Stimulated activated naive CD8-positive, alpha-beta T cell treated with anti-CD3 and anti-CD28 coated beads, Interleukin-15, amount 100 ng/mL, for 72 hours (primary cell): ENCODE data around the gene SEMA3E.

Experiments
- ATAC-seq: fragments of 150-1000 bp; cut with Tn5 transposase; 2 replicates; pipeline ENCODE4 v1.10.0; 2021; ENCODE audit warnings: mild to moderate bottlenecking, moderate library complexity
- DNase-seq, 2 donors: peaks; one replicate each; pipeline ENCODE4 v3.0.0; 2021 to 2022
- H3K27ac Mint-ChIP-seq, 2 donors: one replicate each; pipeline ENCODE4 v1.8.0; 2022; ENCODE audit warnings: mild to moderate bottlenecking in 2 of 2, mixed read lengths in 2 of 2, moderate library complexity in 2 of 2
- H3K27me3 Mint-ChIP-seq: one replicate; pipeline ENCODE4 v1.8.0; 2022; ENCODE audit warnings: mixed read lengths
- H3K4me1 Mint-ChIP-seq: one replicate; pipeline ENCODE4 v1.8.0; 2022; ENCODE audit warnings: mild to moderate bottlenecking, mixed read lengths
- H3K4me3 Mint-ChIP-seq, 2 donors: one replicate each; pipeline ENCODE4 v1.8.0; 2022; ENCODE audit warnings: mild to moderate bottlenecking in 2 of 2, mixed read lengths in 2 of 2, moderate library complexity in 1 of 2
- H3K9me3 Mint-ChIP-seq, 2 donors: one replicate each; pipeline ENCODE4 v1.8.0; 2022; ENCODE audit warnings: mixed read lengths in 2 of 2

SEMA3E gene

DNA sequence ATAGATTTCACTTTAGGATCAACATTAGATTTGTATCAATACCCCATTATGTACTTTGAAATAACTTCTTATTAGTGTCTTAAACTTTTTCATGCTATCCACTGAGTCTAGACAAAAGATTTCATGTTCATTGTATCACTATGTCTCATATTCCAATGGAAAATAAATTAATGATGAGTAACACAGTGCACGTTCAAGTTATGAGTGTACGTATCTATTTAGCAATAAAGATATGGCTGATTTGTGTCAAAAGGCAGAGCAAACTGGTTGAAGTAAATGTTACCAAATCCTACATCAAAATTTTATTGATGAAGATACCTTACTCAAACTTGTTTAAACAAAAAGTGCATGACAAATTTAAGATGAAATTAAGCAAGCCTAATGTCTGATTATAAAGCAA, 102.4 kb downstream of the SEMA3E start:
- ATAC-seq = no peak
- Mint-ChIP-seq H3K27ac (no peak overlapping the region), H3K4me3 (no peak overlapping the region), H3K9me3 (peaks cover 0 to 5% of the 10 kb centered on the region in 2 donors), H3K27me3 (no peaks in the 10 kb centered on the region), H3K4me1 (no peaks in the 10 kb centered on the region)
- DNase-seq = no peak

DNA sequence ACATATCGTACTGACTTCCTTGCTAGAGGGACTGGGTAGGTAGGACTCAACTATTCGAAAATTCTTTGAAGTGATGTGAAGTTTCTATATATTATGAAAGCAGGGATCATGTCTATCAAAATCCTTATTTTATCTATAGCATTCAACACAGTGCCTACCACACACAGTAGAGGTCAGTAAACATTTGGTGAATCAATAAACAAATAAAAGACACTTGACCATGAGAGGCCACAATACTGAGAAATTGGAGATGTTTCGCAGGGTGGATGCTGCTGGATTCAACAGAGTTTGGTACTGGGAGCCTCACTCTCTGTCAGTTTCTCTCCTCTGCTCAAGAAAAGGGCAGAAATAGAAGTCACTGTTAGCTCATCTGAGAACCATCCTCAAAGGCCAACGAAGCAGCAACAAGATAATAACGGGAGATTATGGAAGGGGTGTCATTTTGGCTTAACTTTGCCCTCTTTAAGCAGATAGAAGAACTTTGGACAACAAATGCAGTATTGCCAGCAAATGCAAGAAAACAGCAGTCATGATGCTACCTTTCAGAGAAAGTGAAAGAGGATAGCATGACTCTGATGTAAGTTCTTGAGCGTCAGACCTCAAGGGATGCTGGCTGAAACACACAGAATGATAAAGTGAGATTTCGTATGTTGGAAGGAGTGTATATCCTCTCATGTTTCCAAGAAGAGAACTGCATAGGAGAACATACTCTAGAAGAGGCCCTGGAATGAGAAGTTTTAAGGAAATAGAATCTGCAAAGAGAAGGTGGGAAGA, 107.6 kb downstream of the SEMA3E start:
- H3K4me3 Mint-ChIP-seq = no peak overlapping the region
- peaks cover 0 to under 1% of the 10 kb centered on the region in 2 donors for H3K9me3 Mint-ChIP-seq
- H3K27ac Mint-ChIP-seq = no peak overlapping the region
- DNase-seq (no peak), ATAC-seq (no peak)
- H3K4me1 Mint-ChIP-seq = no peaks in the 10 kb centered on the region
- H3K27me3 Mint-ChIP-seq = no peaks in the 10 kb centered on the region

DNA sequence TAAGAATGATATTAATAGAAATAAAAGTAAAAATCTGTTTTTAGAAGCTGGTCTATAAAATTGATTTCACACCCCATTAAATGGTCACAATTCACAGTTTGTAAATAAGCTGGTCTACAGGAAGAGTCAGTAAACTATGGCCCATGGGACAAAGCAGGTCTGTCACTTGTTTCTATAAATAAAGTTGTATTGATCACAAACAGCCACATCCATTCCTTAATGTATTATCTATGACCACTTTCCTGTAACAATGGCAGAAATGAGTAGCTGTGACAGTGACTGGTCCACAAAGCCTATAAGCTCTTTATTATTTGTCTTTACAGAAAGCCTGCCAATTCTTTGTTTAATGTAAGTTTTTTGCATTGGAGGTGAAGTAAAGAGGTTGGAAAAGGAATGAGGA, 114.5 kb downstream of the SEMA3E start:
- Mint-ChIP-seq H3K9me3 (no peaks in the 10 kb centered on the region), H3K27ac (no peak overlapping the region), H3K27me3 (no peaks in the 10 kb centered on the region), H3K4me1 (no peaks in the 10 kb centered on the region), H3K4me3 (no peak overlapping the region)
- no peak for ATAC-seq
- DNase-seq = no peak

DNA sequence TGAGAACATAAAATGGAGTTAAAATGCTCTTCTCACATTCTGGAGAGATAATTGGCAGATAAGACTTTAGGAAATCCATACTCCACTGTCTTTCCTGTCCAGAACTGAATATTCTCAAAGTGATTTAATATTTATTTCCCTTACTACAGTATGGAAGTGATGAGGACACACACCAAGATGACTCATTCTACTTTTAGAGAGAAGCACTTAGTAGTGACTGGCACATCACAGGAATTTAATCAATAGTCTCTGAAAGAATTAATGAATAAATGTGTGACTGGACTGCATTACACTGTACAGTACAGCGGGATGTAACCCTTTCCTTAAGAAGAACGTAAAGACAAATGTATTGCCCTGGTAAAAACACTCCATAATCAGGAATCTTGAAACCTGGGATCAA, 116.7 kb downstream of the SEMA3E start:
- Mint-ChIP-seq H3K27me3 (no peaks in the 10 kb centered on the region), H3K9me3 (no peaks in the 10 kb centered on the region), H3K4me1 (no peaks in the 10 kb centered on the region), H3K4me3 (no peak overlapping the region), H3K27ac (no peak overlapping the region)
- ATAC-seq = no peak
- DNase-seq = no peak

DNA sequence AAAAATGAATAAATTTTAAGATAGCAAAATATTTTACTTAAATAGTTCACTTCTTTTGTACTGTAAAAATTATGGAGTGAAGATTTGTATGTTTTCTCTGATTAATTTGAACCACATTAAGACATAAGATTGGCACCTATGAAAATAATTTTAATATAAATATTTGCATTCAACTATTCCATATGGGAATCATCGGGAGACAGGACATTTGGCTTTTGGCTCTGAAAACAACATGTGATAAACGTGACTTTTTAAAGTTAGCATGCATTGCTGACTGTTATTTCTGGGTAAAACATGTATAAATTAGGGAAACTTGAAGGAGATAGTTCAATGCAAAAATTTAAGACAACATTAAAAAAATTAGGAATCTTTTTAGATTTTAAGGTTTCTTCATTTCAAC, 117.2 kb downstream of the SEMA3E start:
- no peaks in the 10 kb centered on the region for H3K4me1 Mint-ChIP-seq
- no peak overlapping the region for H3K4me3 Mint-ChIP-seq
- H3K27ac Mint-ChIP-seq = no peak overlapping the region
- no peaks in the 10 kb centered on the region for H3K27me3 Mint-ChIP-seq
- DNase-seq (no peak), ATAC-seq (no peak)
- no peaks in the 10 kb centered on the region for H3K9me3 Mint-ChIP-seq

DNA sequence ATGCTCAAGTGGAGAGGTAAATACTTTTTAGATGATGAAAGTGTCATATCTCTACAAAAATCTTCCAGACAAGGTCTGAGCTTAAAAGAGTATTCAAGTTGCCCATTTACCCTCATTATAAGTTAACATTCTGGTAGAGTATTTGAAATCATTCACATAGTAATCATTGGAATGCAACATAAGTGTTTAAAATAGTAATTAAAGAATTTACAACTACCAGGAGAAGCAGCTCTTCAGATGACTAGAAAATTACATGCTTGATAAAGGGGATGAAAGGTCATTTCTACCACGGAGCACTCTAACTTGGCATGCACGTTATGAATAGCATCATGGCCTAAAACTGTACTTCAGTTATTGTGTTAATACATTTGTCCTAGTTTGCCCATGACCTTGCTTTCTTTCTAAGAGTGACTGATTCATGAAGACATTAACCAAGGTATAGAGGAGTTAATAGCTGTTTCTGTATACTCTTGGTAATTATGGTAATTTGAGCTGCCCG, 120.0 kb downstream of the SEMA3E start:
- H3K9me3 Mint-ChIP-seq = no peaks in the 10 kb centered on the region
- ATAC-seq (no peak), DNase-seq (no peak)
- no peak overlapping the region for H3K4me3 Mint-ChIP-seq
- H3K4me1 Mint-ChIP-seq = no peaks in the 10 kb centered on the region
- no peaks in the 10 kb centered on the region for H3K27me3 Mint-ChIP-seq
- no peak overlapping the region for H3K27ac Mint-ChIP-seq

DNA sequence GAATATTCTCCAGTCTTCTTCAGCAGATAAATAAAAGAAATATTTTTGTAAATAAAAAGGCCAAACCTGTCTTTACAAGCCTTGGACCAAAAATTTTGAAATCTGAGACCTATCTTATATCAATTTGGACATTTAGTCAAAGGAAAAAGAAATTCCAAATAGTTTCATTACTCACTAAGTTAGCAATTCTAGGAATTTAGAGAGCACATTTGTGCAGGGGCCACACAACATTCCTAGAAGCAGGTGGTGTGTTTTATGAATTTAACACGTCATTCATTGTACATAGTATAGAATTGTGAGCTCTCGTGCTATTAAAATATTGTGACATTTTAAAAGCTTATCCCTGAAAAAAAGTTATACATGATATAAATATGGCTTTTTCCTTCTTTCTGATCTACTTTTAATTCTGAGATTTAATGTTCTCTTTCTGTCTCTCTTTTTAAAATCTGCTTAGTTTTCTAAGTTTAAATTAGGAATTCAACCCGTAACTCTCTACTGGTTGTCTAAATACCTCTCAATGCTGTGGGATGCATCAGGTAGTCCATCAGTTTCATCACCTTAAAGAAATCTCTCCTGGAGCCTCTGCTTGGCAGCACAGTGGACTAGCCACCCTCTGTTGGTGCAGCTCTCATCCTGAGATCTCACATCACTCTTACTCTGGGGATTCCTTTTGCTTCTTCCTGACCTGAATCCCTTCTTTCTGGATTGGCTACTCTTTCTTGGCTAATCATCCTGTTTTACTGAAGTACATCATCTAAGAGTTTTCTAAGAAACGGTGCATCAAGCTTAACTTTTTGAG, 124.5 kb downstream of the SEMA3E start:
- Mint-ChIP-seq H3K27ac (no peak overlapping the region), H3K9me3 (no peaks in the 10 kb centered on the region), H3K4me1 (no peaks in the 10 kb centered on the region), H3K27me3 (no peaks in the 10 kb centered on the region), H3K4me3 (no peak overlapping the region)
- no peak for ATAC-seq
- no peak for DNase-seq

DNA sequence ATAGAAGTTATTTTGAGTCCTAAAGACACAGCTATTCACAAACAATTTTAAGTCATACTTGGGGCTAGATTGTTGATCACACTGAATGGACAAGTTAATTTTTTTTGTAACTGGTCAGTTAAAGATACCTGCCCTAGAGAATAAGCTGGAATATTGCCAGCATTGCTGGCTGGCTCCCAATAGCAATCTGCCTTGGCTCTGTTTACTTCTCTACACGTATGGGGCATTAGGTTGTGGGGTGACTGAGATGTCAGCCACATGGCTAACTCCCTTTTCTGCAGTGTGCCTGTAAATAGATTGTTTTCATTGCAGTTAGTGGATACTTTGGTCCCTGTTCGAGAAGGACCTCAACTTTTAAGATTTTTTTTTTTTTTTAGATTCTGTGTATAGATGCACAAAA, 128.2 kb downstream of the SEMA3E start:
- Mint-ChIP-seq H3K27ac (no peak overlapping the region), H3K9me3 (peaks cover 0 to 5% of the 10 kb centered on the region in 2 donors), H3K4me1 (no peaks in the 10 kb centered on the region), H3K27me3 (no peaks in the 10 kb centered on the region), H3K4me3 (no peak overlapping the region)
- no peak for DNase-seq
- ATAC-seq = no peak

DNA sequence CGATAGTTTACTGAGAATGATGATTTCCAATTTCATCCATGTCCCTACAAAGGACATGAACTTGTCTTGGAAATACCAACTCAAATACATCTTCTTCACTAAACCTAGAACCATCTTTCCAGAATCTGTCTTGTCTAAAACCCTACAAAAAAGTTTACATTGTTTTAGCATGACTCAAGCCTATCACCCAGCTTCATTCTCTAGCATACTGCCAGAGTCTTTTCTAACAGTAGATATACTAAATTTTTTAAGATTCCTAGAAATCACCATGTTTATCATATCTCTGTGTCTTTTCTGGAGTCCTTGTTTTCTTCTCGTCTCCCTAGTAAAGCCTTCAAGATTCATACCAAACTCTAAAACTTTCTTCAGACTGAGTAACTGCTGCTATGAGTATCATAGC, 129.7 kb downstream of the SEMA3E start:
- Mint-ChIP-seq H3K27ac (no peak overlapping the region), H3K27me3 (no peaks in the 10 kb centered on the region), H3K9me3 (peaks cover 0 to 5% of the 10 kb centered on the region in 2 donors), H3K4me3 (no peak overlapping the region), H3K4me1 (no peaks in the 10 kb centered on the region)
- ATAC-seq (no peak), DNase-seq (no peak)

DNA sequence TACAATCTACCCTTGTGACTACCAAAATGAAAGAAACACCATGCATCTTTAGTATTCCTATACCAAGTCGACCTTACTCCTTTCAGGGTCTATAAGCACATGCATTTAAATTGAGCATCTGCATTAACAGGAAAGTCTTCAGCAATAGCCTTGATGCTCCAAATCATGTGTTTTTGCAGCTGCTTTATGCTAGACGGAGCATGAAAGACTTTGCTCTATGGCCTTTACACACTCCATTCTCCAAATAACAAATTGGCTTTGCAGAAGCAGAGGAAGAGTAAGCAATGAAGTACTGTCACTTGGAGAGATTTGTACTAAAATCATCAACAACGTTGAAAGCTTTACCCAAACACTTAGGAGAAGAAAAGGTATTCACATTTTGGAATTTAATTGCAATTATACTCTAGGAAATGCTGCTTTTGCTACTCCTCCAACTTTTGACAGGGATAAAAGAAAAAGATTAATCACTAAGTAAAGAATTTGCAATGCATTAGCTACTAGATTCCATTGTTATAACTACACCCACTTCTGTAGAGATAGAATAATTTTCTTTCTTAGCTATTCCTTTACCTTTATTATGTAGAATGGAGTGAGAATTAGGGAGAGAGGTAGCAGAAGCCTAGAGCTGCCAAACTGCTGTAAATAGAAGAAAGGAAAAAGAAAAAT, 131.8 kb downstream of the SEMA3E start:
- Mint-ChIP-seq H3K27ac (no peak overlapping the region), H3K9me3 (peaks cover 0 to 5% of the 10 kb centered on the region in 2 donors), H3K27me3 (no peaks in the 10 kb centered on the region), H3K4me1 (no peaks in the 10 kb centered on the region), H3K4me3 (no peak overlapping the region)
- DNase-seq (no peak), ATAC-seq (no peak)

DNA sequence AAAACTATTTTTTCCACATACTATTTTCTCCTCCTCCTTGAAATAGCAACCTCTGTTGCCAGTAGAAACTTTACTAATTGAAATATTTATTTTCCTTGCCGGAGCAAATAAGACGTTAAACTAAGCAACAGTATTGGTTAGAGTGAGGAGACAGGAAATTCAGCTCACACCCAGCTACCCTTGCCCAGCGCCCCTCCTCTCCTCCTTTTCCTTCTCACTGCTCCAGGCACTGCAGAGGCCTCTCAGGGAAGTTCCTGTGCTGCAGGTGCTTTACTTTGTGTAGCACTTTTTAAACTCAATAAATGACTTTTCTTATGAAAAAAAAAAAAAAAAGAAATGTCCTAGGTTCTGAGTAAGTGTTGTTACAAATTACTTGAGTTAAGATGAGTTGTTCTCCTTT, 134.0 kb downstream of the SEMA3E start:
- no peaks in the 10 kb centered on the region for H3K4me1 Mint-ChIP-seq
- no peak overlapping the region for H3K4me3 Mint-ChIP-seq
- H3K27me3 Mint-ChIP-seq = no peaks in the 10 kb centered on the region
- ATAC-seq (no peak), DNase-seq (no peak)
- peaks cover 5 to 7% of the 10 kb centered on the region in 2 donors for H3K9me3 Mint-ChIP-seq
- no peak overlapping the region for H3K27ac Mint-ChIP-seq

DNA sequence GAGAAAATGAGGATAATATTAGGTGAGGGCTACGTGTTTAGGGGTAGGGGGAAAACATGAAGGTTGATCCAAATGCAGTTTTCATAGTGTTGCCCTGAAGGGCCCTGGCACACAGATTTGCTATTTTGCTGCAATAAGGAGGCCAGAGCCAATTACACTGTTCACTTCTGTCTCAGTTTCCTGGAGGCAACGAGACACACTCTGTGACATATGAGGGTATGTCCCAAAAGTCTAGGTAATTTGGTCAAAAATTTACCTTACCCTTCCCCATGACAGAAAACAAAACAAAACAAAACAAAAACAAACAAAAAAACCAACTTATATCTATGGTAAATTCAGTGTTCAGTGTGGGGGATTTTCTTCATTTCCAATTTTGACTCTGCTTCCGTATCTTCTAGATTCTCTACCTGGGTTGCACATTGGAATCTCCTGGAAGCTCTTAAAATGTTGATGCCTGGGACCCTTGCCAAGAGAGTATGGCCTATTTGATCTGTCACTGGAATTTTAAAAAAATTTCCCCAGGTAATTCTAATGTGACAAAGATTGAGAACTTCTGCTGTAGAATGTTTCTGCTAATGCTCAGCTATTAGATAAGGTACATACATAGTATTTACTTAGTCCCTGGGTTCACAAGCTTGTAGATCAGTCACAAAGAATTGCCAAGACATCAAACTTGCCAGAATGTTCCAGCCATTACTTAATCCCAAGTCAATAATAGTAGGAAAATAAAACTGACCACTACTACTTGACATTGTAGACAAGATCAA, 139.5 kb downstream of the SEMA3E start:
- Mint-ChIP-seq H3K4me3 (no peak overlapping the region), H3K27me3 (no peaks in the 10 kb centered on the region), H3K9me3 (peaks cover 0 to 7% of the 10 kb centered on the region in 2 donors), H3K4me1 (no peaks in the 10 kb centered on the region), H3K27ac (no peak overlapping the region)
- no peak for ATAC-seq
- DNase-seq = no peak

DNA sequence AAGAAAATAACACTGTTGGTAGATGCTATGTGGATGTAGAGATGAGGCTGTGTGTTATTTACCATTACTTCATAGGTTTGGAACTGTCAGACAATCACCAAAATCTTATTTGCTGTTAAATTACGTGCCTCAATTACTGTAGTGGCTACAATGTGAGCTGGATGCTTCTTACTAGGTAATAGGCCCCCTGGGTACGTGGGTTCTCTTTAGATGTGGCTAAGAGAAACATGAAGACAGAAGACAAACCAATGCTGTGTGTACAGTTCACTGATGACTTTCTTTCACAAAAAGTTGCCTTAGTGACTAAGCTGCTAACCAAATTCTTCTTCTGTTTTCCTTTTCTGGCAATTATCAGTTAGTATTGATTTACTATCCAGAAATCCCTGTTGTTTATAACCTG, 144.6 kb downstream of the SEMA3E start:
- no peaks in the 10 kb centered on the region for H3K4me1 Mint-ChIP-seq

DNA sequence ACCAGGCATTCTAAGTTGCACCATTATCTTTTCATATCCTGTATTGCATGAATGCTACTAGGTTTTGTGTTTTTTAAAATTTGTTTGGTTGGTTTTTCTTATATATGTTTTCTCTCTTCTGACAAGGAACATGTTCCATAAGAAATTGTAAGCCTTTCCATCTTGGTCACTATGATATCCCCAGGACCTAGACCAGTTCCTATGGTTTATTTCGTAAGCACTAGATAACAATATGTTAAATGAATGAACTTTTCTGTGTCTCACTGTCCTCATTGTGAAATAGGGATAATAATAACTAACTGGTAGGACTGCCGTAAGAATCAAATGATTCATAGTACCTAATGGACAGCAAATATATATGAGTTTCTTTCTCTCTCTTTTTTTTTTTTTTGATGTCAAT, 146.3 kb downstream of the SEMA3E start:
- ATAC-seq (no peak), DNase-seq (no peak)
- H3K27me3 Mint-ChIP-seq = no peaks in the 10 kb centered on the region
- no peak overlapping the region for H3K4me3 Mint-ChIP-seq
- no peaks in the 10 kb centered on the region for H3K4me1 Mint-ChIP-seq
- no peaks in the 10 kb centered on the region for H3K9me3 Mint-ChIP-seq
- H3K27ac Mint-ChIP-seq = no peak overlapping the region

More for the DNA sequence above, 144.6 kb downstream of the SEMA3E start:
- Mint-ChIP-seq H3K27ac (no peak overlapping the region), H3K27me3 (no peaks in the 10 kb centered on the region), H3K4me3 (no peak overlapping the region), H3K9me3 (no peaks in the 10 kb centered on the region)
- ATAC-seq (no peak), DNase-seq (no peak)

DNA sequence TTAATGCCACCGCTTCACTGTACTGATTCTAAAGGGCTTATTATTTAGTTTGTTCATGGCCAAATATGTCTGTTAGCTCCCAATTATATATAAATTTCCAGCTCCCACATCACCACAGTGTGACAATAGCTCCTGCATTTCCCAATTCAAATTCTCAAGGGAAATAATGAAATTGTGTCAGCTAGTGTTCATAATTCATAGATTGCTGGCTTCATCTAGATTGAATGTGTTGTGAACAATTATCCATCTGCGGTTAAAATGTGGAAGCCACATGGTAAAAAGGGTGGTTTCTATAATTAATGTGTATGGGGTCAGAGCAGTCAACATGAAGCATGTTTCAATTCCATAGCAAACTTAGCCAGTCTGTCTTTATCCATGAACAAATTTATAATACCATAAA, 154.3 kb downstream of the SEMA3E start:
- no peaks in the 10 kb centered on the region for H3K27me3 Mint-ChIP-seq
- H3K4me3 Mint-ChIP-seq = no peak overlapping the region
- no peak for ATAC-seq

More for the DNA sequence above, 154.3 kb downstream of the SEMA3E start:
- Mint-ChIP-seq H3K27ac (no peak overlapping the region), H3K9me3 (no peaks in the 10 kb centered on the region), H3K4me1 (no peaks in the 10 kb centered on the region)
- no peak for DNase-seq
